Dermis blood vessel endothelial cell (primary cell): ENCODE data around the gene PLAC9. TPM values are rescaled to one million over a fixed set of nuclear protein-coding genes. Genes with fewer than 3 reads are reported as not detected.
"Not testable (repeated sequence)": the region's sequence is repeated elsewhere in the genome, so short reads cannot be mapped to it uniquely, and the experiment has no call there.

Experiments
- DNase-seq: peaks from one replicate; pipeline ENCODE4 v3.0.0; 2010
- total RNA-seq: library from RNA; depleted of rRNA; stranded (reverse); fragments of >200 nt; gene quantifications from 2 replicates; pipeline ENCODE4 v1.2.3, GENCODE V29; 2014

The PLAC9 gene, protein sequence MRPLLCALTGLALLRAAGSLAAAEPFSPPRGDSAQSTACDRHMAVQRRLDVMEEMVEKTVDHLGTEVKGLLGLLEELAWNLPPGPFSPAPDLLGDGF
- total RNA-seq = 0.60 and 0.68 TPM in 2 replicates

DNA sequence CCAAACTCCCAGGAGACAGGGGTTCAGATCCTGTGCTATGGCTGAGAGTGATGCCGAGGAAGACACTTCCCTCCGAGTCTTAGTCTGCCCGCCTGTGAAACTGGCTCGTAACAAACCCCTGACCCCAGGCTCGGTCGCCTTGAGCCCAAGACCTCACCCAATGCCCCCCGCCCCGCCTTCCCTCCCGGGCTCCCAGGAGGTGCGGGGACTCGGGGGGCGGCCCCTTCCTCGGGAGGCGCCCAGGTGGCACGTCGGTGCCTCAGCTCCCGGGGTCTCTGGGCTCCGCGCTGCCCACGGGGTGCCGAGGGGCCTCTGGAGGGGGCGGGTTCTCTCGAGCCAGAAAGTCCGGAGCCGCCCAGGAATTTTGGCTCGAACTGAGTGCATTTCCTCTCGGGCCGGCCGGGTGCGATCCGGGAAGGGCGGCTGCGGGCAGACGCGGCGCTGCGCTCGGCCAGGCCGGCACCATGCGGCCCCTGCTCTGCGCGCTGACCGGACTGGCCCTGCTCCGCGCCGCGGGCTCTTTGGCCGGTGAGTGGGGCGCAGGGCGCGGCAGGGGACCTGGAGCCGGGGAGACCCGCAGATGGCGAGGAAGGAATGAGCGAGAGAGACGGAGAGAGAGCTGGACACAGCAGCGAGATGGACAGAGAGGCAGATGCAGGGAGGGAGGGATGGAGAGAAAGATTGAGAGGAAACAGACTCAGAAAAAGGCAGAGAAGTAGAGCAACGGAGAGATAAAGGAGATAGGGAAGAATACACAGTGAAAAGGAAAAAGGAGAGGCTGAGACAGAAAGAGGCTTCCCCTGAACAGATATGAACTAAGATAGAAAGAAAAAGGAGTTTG lies at the start of gene PLAC9:
Gene PLAC9 (plus strand): TSS at position 432 of the 841 bp plus-strand sequence. CDS start 33 bp downstream, at position 465.
- DNase-seq = peak; percentile 38

DNA sequence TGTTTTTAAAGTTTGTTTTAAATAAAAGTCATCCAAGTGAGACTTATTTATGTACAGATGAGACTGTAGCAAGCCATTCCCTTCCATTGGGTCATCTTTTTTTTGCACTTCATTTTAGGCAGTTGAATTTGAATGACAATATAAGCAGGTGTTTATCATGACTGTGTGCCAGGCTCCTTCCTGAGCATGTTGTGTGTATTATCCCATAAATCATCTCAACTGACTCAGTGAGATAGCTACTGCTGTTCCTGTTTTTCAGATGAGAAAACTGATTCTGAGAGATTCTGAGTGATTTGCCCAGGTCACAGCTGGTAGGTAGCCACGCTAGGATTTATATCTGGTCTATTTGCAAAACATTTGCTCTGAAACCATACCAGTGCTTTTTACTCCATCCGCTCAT lies 42.4 kb upstream of the PLAC9 start:
- no peak for DNase-seq

- DNase-seq = no peak
Measured at GRCh38 chr10:80094231-80094630, 38.3 kb upstream of the PLAC9 start.

DNA sequence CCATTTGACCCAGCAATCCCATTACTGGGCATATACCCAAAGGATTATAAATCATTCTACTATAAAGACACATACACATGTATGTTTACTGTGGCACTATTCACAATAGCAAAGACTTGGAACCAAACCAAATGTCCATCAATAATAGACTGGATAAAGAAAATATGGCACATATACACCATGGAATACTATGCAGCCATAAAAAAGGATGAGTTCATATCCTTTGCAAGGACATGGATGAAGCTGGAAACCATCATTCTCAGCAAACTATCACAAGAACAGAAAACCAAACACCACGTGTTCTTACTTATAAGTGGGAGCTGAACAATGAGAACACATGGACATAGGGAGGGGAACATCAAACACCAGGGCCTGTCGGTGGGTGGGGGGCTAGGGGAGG lies 34.3 kb upstream of the PLAC9 start:
- DNase-seq = not testable (repeated sequence)

DNA sequence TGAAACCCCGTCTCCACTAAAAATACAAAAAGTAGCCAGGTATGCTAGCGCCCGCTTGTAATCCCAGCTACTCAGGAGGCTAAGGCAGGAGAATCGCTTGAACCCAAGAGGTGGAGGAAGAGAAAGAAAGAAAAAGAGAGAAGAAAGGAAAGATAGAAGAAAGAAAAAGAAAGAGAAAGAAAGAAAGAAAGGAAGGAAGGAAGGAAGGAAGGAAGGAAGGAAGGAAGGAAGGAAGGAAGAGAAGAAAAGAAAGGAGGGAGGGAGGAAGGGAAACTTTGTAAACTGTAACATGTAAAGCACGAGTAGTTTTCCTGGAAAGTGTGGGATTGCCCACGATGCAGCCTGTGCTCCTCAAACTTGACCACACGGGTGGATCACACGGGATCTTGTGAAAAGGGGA lies 33.2 kb upstream of the PLAC9 start:
- DNase-seq = not testable (repeated sequence)

GRCh38 chr10:80100116-80100515 lies 32.4 kb upstream of the PLAC9 start:
- no peak for DNase-seq

- no peak for DNase-seq
Measured at GRCh38 chr10:80100861-80101695, 31.5 kb upstream of the PLAC9 start.

DNA sequence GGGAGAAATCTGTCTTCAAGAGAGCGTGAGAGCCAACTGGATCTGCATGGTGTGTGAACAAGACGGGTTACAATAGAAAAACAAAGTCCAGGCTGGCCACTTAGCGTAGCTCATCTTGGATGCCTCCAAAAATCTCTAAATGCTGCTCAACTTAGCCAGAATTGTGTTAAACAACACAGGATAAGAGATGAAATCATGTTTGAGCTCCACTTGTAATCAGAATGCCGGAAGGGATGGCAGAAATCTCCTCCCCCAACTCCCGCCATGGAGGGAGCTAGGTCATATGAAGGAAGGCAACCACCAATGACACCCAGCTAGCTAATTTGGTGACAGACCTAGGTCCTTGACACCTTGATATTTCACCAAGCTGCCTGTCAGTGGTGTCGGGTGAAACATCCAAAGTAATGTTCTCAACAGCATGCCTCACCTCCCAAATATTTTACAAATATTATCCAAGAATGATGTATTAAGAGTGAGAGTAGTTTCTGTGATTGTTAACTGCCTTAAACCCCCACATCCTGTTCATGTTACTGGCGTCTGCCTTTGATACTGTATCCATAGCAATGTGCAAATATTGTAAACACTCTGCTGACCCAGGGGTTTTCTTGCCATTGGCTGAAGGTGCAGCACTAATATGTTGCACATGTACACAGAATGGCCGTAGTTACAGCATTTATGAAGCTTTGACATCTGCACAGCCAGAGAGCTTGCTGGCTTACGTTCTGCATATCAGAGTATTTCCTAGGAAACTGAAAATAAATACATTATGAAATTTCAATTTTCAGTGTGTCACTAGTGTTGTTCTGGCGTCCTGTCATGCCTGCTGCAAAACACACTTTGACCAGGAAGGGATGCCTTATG lies 28.2 kb upstream of the PLAC9 start:
- peak; percentile 18 for DNase-seq

GRCh38 chr10:80108576-80109239 lies 23.8 kb upstream of the PLAC9 start:
- no peak for DNase-seq

DNA sequence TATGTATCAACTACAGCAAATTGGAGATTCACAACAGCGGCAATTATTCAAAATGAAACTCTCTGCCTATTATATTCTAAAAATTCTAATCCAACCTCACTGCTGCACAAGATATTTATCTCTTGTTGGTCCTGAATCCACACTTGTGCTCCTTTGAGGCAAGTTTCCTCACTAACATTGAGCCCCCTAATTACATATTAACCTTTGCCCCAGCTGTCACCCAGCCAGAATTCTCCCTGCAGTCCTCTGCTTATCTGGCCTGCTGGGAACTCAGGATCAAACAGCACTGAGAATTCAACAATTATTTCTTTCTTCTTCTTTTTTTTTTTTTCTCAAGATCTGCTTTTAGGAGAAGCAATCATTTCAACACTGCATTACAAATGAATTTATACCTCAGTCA lies 21.5 kb upstream of the PLAC9 start:
- DNase-seq = no peak

DNA sequence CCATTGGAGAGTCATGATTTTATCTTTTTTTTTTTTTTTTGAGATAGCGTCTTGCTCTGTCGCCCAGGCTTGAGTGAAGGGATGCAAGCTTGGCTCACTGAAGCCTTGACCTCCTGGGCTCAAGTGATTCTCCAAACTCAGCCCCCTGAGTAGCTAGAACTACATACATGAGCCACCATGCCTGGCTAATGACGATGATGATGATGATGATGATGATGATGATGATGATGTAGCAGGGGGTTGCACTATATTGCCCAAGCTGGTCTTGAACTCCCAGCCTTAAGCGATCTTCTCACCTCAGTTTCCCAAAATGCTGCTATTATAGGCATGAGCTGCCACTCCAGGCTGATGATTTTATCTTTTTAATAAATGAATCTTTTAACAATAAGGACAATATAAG lies 13.9 kb upstream of the PLAC9 start:
- DNase-seq = no peak

- no peak for DNase-seq
Measured at GRCh38 chr10:80122110-80122710, 10.3 kb upstream of the PLAC9 start.

GRCh38 chr10:80122746-80123145 lies 9.8 kb upstream of the PLAC9 start:
- no peak for DNase-seq

- no peak for DNase-seq
Measured at GRCh38 chr10:80126876-80127275, 5.7 kb upstream of the PLAC9 start.

GRCh38 chr10:80131499-80131901 lies 1.0 kb upstream of the PLAC9 start:
- DNase-seq = no peak

GRCh38 chr10:80133206-80133605 lies 676 bp downstream of the PLAC9 start:
- DNase-seq = no peak

DNA sequence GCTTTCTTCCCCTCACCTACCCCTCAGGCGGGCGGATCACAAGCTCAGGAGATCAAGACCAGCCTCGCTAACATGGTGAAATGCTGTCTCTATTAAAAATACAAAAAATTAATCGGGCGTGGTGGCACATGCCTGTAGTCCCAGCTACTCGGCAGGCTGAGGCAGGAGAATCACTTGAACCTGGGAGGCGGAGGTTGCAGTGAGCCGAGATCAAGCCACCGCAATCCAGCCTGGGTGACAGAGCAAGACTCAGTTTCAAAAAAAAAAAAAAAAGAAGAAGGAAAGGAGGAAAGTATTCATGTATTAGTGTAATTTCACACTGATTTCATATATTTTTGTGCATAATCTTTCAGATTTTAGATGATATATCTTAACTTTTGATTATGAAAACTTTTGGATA lies 1.2 kb downstream of the PLAC9 start:
- DNase-seq = not testable (repeated sequence)

DNA sequence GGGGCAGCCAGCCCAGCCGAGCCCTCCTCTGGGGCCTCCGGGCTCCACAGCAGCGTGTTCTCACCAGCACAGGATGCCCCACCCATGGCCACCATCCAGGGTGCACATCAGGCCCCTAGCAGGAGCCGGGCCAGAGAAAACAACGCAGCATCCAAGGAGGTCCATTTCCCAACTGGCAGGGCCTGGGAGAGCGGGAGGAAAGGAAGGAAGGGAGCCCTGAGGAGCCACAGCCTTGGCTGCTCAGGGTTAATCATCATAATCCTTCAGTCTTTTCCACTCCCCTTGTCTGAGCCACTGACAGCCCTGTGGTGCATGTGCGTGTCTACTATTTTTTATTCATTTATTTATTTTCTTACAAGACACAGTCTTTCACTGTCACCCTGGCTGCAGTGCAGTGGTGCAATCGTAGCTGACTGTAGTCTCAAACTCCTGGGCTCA lies 3.6 kb downstream of the PLAC9 start:
- DNase-seq = peak; percentile 40

DNA sequence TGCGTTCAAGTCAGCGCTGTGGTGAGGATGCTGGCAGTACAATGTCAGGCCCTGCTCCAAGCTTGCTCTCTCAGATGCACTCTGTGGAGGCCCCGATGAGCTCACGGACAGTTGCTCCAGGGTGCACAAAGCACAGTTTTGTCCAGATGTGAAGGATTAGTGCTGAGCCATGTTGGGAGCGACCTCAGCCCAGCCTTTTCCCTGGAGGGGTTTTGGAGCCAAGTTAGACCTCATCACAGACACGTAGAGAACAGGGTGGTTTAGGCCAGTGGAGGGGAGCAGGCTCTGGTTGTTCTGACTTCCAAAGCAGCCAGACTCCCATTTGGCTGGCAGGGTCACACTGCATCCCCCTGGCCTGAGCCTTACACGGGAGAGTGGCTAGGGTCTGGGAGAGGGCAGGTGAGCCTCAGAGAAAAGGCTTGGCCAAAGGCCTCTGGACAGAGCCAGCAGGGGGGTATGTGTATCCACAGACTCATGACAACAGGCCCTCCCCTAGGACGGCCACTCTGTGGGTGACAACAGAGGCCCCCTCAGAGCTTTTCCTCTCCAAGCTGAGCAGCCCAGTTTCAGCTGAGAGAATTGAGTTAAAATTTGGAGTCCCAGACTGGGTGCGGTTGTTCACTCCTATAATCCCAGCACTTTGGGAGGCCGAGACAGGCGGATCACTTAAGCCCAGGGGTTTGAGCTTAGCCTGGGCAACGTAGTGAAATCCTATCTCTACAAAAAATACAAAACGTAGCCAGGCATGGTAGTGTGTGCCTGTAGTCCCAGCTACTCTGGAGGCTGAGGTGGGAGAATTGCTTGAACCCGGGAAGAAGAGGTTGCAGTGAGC lies 4.7 kb downstream of the PLAC9 start:
- DNase-seq = no peak

DNA sequence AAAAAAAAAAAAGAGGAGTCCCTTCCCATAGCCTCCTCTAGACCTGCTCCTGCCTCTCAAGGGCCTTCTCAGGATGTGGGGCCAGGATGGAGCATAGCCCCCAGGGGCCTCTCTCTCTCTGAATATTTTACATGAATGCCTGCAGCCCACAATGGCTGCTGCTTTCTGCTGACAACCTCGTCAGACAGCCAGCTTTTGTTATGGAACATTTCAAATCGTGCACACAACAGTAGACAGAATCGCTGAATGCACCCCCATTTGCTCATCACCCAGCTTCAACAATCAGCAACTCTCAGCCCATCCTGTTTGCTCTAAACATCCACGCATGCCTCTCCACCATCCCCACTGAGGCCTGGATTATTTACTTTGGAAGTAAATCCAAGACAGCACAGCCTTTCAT lies 5.4 kb downstream of the PLAC9 start:
- no peak for DNase-seq

GRCh38 chr10:80139265-80139664 lies 6.7 kb downstream of the PLAC9 start:
- no peak for DNase-seq
